GM21619 (cell line): ENCODE results near the gene ASIC2.

ENCODE experiments used
- ATAC-seq: cut with Tn5 transposase; IDR thresholded peaks from one replicate; pipeline ENCODE4 v1.9.1; 2021; ENCODE audit not compliant: unreplicated experiment

The ASIC2 gene

DNA sequence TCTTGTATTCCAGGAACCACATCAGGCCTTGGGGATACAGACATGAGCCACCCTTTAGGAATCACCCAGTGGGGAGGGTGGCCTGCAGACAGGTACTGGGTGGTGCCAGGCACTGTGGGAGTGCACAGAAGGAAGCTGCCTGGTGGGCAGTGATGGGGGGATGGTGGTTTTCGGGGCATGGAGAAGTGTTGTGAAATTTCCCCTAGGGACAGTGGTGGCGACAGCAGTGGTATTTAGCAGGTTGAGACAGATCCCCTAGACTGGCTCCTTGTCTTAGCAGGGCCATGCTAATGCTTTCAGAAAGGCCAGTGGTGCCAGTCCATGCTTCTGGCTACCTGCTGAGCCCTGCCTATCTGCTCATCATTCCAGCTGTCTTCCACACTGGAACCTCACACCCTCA lies 171.8 kb downstream of the ASIC2 start:
- no peak for ATAC-seq

DNA sequence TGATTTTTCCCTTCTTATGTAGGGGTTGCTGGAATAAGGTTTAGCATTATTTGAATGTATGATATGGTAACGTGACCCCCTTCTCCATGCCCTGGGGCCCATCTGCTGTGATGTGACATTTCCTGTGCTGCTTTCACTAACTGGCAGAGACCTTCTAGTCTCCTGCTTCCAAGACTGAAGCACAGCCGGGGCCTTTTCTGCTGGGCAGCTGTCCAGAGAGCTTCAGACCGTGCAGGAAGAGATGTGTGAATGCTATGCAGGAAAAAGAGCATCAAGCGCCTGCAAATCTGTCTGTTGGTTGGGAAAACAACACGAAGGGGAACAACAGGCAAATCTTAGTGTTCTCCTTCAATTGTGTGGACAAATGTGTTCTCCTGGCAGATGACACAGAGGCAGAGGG lies 173.0 kb downstream of the ASIC2 start:
- no peak for ATAC-seq

DNA sequence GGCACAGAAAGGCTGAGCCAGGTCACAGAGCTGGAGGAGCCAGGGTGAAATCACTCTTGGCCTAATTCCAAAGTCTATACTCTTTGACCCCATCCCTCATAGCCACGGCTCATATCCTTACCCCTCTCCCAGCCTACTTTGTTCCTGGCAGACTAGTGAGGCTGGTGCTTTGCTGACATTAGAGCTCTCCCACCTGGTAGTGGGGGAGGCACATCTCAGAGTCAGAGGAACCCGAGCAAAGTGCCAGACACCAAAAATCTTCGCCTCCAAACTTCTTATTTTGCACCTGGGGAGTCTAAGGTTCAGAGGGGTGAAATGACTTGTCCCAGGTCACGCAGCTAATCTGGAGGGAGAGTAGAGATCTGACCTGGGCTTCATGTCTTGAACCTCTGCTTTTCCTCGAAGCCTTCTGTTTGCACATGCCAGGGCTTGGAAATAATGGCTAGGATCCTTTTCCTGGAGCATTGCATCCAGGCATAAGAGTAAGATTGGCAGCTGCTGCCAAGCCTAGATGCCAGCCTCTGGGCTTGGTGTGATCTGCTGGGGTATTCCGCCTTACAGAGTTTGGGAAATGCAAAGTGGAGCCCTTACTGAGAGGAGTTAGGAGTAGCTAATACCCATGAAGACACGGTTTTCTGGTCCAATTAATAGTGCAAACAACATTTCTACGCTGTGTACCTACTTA lies 174.6 kb downstream of the ASIC2 start:
- ATAC-seq: no peak

DNA sequence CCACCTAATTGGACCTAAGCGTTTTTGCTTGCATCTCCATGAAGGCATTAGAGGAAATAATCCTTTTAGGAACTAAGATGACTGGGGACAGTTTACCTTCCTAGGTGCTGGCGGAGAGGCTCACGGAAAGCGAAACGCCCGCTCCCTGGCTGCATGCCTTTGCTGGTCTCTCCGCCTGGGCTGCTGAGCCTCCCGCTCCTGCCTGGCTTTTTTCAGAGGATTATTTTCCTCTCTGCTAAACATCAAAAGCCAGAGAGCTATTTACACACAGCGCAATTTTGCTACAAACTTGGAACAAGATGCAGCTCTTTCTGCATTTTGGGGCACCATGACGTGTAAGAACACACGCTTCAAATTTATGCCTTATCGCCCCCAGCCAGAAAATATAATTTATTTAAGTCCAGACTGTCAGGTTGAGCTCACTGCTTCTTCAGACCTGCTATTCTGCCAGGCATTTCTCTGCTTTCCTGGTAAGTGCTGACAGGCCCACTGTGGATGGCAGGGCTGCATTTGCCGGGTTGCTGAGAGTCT lies 177.0 kb downstream of the ASIC2 start:
- ATAC-seq: no peak

DNA sequence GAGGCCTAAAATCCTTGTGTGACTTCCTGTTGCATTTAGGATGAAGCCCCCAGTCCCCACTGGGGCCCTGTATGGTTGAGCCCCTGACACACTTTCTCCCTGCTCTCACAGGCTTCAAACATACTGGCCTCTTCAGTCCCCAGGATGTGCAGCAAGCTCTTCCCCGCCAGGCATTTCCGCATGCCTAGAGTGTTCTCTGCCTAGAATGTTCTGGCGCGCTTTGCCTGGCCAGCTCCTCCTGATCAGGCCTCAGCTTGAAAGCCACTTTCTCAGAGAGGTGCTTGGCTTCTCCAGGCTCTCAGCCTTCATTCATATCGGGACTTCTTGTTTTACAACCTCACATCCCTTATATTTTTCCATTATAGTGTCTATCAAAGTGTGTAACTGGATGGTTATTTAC lies 177.7 kb downstream of the ASIC2 start:
- no peak for ATAC-seq

DNA sequence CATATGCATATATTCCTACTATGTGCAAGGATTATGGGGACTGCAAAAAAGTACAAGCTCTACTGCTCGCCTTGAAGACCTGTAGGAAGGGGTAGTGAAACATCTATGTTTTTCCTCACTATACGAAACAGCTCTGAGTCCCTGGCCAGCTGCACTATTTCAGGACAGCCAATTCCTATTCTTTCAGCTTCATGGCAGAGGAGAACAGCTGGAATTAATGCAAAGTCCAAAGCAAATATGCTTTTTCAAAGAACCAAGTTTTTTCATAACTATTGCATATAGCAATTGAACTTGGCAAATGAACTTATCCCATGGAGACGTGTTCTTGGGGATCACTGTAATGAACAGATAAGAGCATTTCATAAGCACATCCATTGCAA lies 179.1 kb downstream of the ASIC2 start:
- ATAC-seq: no peak

DNA sequence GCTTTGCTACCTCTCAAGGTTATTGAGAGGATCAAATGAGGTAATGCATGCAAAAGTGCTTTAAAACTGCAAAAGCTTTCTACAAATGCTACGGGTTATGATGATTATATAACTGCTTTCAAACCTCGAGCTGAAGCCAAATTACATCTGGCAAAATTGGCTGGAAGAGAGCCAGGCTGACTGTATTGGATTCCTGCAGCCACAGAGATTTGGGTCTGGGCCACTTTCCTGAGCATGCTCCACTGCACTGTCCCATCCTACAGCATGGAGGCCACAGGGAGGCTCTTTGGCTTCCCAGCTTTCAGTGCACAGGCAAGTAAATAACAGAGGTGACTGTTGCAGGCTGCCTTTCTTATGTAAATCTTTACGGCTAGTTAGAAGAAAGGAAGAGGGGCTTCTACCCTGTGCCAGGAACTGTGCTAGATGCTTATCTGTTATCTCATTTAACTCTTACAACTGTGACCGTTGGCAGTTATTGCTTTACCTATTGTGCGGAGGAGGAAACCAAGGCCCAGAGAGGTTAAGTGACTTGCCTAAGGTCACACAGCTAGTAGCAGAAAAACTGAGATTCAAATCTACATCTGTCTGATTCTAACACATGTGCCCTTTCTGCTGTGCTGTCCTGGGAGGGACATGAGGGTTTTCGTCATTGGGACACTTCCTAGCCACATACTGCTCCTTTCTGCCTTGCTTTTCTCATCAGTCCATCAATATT lies 179.7 kb downstream of the ASIC2 start:
- no peak for ATAC-seq

DNA sequence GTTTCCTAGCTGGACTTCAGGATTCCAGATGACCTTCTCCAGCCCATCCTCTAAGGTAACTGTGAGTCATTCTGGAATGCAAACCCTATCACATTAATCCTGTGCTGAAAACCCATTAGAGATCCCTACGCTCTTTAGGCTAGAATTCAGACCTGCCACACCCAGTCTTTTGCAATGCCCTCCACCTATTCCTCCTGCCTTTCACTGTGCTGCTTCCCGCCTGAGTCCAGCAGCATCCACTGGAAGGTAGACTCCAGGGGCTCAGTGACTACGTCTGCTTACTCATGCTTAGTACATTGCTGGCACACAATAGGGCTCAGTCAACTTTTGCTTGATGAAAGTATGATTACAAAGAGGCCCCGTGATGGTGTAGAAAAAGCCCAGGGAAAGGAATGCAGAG lies 180.3 kb downstream of the ASIC2 start:
- no peak for ATAC-seq

DNA sequence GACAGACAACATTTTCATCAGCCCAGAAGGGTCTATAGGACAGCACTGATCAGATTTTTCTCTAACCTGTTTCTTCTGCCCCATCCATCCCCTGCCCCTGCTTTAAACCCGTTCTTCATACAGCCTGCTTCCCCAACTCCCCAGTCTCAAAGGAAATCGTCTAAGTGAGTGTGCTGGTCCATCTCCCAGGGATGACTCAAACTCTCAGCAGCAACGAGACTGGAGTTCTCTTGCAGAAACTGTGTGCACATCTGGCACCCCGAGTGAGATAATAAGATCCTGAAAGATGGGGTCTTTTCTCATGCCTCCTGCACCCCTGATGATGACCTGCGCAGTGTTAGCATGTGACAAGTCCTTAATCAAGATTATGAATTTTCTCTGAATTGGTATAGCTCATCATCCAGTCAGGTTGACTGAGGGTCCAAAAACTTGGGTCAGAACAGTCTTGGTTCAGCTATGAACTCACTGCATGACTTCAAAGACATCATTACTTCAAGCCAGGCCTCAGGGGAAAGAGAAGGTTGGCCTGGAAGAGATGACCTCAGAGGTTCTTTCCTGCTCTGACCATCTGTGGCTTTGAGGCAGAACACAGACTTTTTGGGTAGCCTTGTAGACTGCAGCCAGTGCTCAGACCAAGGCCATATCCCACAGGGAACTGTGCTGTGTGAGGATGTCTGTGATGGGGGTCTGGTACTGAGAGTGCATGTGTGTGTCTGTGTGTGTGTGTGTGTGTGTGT lies 183.6 kb downstream of the ASIC2 start:
- ATAC-seq: no peak

DNA sequence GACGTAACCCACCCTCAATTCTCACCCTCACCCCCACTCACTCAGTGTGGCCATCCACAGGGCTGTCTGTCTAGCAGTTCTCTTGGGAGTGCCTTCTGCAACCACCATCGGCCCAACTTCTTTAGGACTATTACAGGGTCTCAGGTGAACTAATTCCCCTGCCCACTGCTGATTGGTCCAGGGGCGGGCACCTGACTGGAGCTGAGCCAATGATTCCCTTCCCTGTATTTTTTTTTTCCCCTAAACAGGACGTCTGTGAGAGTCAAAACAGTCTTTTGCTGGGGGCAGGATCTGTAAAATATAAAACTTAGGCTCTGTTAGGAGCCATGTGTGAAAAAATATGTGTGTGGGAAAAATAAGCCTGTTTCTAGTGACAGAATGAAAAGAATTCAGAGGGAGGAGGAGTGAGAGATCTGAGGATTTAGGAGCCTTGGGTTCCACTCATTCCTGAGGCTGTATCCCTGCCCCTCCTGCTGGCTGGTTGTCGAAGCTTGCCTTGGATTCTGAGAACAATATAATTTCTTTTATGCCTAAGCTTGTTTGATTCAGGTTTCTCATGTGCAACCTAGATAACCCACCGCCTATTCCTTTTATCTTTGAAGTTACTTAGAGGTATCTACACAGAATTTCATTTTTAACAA lies 186.4 kb downstream of the ASIC2 start:
- no peak for ATAC-seq

DNA sequence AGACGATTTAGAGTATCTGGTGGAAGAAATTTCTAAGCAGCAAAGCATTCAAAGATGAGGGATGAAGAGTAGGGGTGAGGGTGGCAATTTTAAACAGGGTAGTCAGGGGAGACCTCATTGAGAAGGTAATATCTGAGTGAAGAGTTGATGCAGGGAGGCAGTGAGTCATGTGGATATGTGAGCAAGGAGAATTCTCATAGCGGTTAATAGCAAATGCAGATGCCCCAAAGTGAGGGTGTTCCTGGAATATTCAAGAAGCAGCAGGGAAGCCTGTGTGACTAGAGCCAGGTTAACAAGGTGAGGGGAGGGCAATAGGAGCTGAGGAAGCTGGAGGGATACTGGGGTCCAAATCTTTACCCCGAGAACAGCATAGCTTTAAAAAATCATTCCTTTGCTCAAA lies 187.2 kb downstream of the ASIC2 start:
- ATAC-seq: no peak

DNA sequence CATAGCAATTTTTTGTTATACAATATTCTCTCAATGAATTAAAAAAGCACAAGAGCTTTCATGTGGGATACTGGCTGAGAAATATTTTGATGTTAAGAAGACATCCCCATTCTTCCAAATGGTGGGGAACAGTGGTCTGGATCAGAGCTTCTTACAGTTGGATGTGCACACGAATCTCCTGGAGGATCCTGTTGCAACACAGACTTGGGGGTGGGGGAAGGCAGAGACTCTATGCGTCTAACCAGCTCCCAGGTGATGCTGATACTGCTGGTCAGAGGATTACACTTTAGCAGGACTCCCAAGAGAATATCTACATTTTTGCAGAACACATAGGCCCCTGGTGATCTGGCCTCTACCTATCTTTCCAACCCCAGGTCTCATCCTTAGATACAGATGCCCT lies 193.2 kb downstream of the ASIC2 start:
- ATAC-seq: no peak

DNA sequence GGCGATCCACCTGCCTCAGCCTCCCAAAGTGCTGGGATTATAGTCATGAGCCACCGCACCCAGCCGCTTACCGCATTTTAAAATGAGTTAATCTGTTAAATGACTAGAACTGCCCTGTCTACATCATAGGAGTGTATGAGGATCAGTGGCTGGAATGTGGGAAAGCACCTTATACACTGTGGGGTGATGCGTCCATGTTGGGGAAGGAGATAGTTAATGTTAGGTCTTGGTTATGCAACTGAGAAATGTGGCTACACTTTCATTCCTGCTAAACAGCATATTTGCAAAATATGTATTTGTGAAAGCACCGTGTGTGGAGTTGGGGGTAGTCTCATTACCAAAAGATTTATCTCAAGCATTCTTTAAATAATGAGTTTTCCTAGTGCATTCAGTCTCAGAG lies 193.8 kb downstream of the ASIC2 start:
- ATAC-seq: no peak

DNA sequence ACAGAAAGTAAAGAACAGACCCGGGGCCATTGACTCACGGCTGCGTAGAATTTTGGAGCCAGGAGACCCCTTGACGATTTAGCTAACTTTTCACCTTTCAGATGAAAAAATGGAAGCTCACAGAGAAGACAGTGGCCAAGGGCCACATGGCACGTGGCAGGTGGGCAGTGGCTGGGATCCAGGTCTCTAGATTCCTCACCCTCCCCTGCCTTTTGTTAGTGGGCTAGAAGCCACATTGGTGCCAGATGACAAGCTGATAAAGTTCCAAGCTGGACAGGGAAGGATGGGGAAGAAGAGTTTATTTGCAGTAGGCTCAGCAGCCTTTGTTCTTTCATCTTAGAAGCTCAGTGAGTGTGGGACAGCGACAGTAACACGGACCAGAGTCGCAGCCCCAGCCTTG lies 195.7 kb downstream of the ASIC2 start:
- ATAC-seq: no peak

DNA sequence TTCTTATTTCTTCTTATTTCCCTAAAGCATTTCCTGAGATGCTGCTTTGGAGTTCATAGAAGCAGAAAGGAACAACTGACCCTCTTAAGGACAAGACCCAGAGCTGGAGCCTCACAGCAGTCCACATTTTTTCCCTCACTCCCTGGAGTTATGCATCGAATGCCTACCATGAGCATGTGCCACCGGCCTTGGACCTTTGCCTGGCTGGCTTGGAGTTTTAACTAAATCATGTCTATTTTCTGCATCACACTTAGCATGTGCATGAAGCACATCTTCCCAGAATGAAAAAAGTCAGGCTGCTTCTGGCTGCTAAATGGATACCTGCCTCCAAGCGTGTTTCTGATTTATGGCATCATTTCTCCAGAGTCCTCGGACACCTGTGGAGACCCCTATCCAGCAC lies 196.9 kb downstream of the ASIC2 start:
- ATAC-seq: no peak

DNA sequence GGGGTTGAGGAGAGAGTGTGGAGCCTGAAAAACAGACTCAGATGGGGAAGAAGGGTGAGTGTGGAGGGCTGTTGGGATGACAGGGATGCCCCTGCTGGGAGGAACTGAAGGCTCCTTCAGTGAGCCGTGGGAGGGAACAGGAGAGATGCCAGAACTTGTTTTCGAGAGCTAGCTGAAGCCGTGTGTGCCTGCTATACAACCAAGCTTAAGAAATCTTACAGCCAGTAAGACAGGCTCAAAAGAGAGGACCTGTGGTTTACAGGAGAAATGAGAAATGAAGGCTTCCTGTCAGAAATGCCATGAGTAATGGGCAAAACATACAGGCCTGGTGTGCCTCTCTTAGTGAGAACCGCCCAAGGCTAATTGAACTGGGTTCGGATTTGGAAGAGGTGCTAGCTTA lies 201.8 kb downstream of the ASIC2 start:
- ATAC-seq: no peak

DNA sequence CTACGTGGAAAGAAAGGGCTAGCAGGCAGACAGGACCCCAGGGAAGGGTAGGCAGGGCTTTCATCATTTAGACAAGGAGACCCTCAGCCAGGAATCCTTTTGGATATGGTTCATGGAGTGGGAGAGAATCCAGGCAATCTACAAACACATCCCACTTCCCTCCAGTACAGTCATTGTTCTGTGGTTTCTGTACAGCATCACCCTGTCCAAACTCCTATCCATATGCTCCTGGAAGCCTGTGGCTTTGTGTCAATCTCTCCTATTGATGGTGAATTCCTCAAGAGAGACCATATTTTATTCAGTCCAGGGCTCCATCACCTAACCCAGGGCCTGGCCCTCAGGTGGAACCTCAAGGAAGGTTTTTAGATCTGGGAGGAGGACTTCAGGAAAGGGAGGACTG lies 202.3 kb downstream of the ASIC2 start:
- ATAC-seq: no peak

DNA sequence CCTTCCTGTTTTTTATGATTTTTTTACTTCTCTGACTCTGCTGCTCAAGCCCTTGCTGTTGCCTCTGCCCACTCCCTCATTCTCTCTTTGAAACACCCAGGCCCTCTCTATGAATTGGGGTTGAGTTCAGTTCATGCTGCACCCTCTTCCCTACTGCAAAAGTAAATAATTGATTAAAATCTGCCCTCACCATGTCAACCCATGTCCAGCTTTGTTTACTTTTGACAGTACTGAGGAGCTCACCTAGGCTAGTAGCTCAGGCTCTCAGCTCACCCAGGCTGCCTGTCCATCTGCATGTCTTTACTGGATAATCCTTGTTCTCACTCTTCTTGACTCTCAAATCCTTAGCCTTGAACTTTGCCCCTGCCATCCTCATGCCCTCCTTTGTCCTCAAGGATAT lies 206.2 kb downstream of the ASIC2 start:
- no peak for ATAC-seq

DNA sequence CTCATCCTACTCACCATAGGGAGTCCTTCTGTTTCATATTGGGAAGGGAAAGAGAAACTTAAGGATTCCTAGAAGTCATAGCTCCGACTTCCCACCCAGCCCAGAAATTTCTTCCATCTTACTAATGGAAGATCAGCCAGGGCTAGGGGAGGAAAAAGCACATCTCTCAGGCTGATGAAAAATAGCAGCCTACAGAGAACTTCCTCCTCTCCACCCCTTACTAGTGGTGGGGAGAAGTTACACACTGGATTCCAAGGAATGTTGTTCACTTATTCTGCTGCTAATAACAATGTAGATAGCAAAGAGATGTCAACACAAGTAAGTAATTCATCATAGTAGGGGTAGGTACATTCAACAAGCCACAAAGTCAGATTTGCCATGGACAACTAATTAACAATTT lies 207.1 kb downstream of the ASIC2 start:
- ATAC-seq: no peak

DNA sequence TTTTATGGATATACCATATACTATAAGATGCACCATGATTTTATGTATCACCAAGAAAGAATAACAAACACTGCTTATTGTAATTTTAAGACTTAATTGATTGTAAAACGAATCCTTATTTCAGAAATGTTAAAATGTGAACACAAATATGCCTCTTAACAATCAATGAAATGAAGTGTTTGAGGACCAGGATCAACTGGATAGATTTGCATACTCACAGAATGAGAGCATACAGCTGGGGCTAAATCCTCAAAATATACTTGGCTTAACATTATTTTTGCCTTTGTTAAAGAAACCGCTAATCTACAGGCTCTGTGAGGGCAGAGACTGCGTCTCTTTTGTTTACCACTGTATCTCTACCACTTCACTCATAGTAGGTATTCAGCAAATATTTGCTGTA lies 207.8 kb downstream of the ASIC2 start:
- ATAC-seq: no peak

DNA sequence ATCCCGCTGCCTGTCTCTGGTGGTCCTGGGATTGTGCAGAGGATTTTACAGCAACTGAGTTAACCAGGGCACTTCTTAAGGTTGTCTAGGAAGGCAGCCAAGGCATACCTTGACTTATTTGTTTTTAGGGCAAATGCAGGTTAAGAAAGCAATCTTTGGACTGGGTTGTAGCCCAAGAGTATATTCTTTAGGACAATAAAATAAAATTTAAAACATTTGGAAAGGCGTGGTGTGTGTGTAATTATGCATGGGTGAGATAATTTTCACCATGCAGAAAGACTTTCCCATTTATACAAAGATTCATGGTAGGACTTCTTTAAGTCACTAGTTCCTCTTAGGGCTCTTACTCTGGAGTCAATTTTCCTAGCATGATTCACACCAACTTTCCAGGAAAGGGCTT lies 208.3 kb downstream of the ASIC2 start:
- ATAC-seq: no peak
